Stimulated activated CD4-positive, alpha-beta T cell treated with anti-CD3 and anti-CD28 coated beads, TNF-alpha, amount 100 ng/mL, for 4 hours (primary cell): ENCODE data around the gene ZNF771.

Experiments used
- DNase-seq, 3 experiments: peaks; one replicate each; pipeline ENCODE4 v3.0.0-alpha.2; 2020; ENCODE audit warnings: low read depth in 3 of 3

Gene ZNF771

DNA sequence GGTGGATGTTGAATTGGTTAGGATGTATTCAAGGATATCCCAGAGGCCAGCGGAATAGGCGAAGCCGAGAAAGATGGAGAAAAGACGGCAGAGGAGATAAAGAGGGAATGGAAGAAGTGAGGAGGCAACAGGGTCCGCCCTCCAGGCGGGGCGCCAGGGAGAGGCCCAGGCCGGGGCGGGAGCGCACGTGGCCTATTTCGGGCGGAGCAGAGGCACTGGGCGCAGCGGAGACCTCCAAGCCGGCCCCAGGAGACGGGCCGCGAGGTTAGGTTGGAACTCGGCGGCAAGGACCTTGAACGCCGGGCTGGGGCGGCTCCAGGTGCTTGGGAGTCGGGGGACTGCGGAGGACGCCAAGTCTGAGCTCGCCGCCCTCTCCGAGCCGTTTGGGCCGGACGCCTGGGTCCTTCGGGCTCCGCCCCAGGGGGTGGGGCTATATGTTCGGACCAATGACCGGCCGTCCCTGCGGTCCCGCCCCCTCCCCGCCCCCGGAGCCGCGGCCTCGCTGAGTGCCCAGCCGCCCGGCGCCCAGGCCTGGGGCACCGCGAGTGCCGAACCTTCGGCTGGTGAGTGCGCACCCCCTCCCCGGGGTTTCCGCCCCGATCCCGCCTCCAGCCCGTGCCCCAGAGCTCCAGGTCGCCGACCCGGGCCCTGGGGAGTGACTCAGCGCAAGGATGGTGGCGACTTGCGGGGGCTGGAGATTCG, at the start of gene ZNF771:
Gene ZNF771 (plus strand): TSS at position 505 of the 702 bp plus-strand sequence. CDS start 448 bp downstream, outside the sequence.
- peak; percentile 78 to 96 (median 79) for DNase-seq

DNA sequence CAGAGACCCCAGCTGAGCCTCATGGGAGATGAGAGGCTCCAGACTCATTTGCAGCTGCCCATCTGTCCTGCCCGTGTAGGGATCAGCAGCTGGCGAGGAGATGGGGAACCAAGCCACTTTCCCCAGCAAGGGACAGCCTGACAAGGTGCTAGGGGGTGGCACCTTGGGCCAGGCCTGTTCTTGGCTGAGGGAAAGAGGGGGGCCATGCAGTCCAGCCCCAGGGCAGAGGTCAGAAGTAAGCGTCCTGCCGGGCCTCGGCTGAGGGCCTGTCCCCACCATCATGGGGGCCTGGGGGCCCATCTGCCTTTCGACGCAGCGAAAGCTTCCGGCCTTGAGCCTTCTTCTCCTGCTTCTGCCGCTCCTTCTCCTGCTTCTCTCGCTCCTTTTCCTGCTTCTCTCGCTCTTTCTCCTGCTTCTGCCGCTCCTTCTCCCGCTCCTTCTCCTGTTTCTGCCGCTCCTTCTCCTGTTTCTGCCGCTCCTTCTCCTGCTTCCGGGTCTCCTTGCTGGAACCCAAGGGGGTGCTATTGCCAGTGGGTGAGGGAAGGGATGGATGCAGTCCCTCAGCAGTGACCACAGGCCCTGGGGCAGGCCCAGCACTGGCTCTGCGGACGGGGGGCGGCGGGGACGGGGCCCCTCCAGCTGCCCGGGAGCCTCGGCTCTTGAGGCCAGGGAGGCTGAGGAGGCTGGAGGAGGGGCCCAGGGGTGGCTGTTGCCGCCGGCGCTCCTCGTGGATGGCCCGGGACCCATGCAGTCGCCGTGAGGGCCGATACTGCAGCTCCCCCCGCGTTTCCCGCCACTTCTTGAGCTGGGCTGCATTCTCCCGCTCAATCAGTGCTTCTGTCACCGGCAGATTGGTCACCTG, 49.5 kb upstream of the ZNF771 start:
- no peak for DNase-seq

DNA sequence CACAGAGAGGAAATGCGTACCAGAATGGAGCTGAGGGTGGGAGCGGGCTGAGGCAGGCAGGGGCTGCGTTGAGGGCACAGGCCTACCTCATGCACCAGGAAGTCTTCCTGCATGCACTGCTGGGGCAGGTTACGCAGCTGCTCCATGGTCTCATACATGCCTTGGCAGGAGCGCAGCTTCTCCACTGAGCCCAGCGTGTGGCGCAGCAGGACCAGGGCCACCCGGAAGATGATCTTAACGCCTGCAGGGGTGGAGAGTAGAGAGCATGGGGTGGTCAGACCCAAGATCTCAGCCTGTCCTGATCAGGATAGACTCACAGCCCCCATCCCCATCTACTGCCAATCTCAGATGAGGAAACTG, 48.8 kb upstream of the ZNF771 start:
- DNase-seq = no peak

DNA sequence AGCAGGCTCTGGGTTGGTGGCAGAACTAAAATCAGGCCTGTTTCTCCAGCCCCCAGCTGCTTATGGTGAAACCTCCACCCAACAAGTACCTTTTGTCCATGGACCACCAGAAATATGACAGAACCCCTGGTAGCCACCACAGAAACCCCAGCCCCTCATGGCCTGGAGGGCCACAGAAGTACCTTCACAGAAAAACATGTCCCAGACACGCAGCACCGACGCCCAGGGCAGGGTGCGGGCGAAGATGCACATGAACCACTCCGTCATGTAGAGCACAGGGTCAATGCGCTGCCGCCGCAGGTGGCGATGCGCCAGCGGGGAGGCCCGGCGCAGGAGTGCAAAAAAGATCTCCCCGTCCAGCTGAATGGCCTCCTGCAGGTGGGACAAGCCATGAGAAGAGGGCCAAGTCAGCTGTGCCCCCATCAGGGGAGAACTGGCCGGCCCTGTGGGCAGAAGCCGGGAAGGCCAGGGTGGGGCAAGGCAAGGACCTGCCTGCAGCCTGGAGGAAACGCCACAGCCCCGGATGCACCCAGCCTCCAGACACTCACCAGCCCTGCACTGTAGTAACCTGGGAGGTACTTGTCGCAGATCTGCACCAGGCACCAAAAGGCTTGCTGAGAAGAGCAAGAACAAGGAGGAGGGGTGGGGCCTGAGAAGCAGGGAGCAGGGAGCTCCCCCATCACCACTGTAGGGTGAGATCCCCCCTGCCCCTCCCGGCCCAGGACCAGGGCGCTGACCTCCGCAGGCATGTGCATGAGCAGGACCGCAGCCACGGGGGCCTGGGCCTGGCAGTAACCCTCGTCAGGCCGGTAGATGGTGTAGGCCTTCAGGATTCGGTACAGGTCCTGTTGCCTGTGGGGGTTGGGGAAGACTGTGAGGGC, 48.2 kb upstream of the ZNF771 start:
- DNase-seq = no peak

DNA sequence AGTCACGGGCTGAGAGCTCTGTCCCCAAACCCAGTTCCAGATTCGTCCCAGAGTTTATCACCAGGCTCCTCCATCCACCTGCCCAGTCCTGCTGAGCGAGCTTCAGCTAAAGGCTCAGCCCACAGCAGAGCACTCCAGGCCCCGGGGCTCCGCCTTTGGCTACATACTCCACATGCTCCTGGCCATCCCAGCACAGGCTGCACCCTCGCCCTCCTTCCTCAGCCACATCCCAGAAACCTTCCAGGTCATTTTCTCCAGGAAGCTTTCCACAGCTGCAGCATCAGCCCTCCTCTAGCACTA, 47.6 kb upstream of the ZNF771 start:
- DNase-seq = no peak

DNA sequence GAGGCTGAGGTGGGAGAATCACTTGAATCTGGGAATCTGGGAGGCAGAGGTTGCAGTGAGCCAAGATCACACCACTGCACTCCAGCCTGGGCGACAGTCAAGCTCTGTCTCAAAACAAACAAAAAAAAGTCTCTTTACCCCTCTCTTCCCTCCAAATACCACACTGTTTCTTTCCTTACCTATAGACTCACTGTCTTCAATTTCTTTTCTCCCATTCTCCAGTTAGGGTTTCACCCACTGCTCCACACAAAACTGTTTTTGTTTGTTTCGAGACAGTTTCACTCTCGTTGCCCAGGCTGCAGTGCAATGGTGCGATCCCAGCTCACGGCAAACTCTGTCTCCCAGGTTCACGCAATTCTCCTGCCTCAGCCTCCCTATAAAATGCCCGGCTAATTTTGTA, 46.2 kb upstream of the ZNF771 start:
- no peak for DNase-seq

DNA sequence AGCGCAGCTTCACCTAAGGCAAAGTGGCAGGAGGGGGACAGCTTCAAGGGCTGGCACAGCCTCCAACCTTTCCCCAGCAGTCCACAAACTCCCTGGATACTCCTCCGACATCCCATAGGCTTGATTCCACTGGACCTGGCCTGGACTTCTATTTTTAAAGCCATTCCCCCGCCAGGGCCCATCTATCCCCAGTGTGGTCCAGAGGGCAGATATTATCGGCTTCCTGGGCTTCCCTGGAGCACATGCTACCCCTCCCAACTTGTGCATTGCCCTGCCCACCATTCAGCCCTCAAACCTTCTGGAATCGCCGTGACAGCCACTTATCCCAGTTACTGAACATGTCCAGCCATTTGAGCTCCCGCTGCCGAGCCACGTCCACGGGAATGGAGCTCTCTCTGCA, 42.2 kb upstream of the ZNF771 start:
- no peak for DNase-seq

DNA sequence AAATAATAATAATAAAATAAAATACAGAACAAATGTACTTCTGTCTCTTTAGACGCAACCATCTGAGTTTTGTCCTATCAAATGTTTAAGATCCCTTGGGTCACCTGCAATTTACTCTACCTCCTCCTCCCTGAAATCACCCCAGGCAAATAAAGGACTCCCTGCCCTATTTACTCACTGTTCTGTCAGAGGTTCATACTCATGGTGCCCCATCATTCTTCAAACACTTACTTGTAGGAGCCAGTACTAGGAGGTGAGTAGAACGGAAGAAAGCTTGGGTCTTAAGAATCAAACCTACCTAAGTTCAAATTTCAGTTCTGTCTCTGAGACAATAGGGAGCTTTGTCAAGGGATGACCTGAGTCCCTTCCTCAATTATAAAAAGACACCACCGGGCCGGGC, 40.9 kb upstream of the ZNF771 start:
- no peak for DNase-seq

DNA sequence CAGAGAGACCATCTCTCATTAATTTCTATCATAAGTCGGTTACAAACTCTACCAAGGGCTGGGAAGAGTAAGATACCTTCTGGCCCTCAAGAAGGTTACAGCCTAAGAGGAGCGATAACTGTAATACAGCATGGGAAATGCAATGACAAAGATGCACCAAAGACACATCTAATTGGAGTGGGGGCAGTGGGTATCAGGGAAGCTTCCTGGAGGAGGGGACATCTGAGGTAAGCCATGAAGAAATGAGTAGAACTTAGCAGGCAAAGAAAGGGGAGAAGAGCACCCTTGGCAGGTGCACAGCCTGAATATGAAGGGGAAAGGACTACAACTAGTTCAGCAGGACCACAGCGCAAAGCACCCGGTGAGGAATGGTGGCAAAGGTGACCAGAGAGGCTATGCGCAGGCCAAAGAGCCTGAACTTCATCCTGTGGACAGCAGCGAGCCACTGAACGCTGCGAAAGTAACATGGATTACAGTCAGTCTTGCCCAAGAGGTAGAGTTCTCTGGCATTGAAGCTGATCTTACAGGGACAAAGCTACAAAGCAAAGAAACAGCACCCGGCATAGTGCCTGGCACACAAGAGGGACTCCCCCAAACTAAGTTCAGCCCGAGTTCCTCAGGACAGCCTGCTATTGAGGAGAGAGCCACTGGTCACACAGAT, 39.9 kb upstream of the ZNF771 start:
- DNase-seq = no peak

DNA sequence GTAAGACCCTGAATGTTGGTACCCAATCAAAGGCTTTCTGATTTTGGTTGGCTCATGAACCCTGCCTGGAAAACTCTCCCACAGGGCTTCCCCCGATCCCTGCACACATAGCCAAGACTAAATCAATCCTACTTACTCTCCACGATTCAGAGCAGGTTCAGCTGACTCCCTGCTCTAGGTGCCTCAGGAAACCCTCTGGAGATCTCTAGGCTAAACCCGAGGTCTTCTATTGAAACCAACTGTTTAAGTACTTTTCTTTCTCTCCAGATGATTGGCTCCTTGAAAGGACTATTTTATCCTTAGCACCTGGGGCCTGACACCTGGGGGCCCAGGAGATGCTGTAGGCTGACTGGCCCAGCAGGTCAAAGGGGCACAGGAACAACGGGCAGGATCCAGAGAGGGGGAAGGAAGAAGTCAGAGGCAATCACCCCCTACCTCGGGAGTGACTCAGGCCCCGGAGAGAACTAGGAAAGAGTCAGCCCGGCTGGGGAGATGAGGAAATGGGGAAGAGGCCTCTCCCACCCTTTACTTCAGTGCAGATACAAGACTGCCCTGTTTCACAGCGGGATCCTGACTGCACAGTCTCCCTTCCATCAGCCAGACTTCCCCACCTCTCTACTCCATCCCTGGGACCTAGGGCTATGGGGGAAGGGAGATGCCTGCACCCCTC, 39.1 kb upstream of the ZNF771 start:
- no peak for DNase-seq

DNA sequence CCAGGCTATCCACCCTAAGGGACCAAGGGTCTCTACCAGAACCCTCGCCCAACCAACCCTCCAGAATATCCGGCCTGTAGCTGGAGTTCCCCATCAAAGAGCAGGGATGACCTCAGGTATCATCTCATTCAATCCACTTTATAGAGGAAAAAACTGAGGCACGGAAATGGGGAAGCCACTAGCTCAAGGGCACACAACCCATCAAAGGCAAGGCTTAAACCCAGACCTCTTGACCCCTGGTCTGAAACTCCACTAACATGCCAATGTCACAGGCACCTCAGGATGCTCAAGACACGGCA, 38.7 kb upstream of the ZNF771 start:
- no peak for DNase-seq

DNA sequence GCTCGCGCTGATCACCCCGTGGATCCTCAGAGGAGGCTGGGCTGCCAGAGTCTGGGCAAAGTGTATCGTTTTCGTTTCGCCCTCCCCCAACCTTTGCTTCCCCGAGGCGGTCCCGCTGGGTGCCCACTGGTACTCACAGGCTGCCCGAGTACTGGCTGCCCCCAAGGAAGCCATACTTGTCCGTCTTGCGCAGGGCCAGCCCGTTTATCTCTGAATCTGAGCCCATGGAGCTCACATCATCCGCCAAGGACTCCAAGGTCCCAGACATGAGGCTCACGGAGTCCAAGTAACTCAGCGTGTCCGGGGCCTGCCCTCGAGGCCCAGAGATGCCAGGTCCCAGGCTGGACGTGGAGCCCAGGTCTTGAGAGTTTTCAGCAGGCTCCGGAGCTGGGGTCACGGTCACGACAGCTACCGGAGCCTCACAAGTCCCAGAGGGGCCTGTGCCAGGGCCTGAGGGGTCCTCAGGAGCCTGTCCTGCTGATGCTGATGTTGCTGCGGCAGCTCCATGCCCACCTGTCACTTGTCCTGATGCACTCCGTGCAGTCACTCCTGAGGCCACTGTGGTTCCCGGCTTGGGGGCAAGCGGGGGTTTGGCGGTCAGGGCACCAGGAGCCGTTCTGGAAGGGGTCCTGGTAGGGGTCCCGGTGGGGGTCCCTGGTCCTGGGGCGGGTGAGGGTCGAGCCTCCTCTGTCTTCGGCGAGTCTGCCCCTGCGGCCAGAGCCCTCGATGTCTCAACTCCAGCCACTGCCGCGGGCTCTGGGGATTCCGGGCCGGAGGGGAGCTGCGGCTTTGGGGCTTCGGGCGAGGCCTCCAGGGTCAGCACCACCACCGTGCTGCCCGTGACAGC, 38.1 kb upstream of the ZNF771 start:
- DNase-seq = no peak

DNA sequence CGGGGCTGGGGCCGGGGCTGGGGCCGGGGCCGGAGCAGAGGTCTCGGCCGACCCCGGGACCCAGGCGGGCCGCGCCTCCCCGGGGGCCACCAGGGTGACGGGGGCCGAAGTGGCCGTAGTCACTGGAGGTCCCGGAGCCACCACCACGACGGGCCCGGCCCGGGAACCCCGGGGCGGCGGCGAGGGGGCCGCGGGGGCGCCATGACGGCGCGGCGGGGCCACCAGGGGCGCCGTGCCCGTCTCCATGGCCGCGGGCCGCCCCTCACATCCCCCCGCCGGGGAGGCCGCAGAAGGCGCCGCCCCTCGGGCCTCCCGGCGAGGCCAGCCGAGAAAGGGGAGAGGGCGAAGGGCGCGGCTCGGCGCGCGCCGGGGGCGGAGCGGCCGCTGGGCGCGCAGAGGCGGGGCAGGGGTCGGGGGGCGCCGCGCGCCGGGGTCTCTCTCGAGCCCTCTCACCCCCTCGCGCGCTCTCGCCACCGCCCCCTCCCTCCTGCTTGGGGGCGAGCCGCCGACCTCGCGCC, 37.4 kb upstream of the ZNF771 start:
- no peak for DNase-seq

DNA sequence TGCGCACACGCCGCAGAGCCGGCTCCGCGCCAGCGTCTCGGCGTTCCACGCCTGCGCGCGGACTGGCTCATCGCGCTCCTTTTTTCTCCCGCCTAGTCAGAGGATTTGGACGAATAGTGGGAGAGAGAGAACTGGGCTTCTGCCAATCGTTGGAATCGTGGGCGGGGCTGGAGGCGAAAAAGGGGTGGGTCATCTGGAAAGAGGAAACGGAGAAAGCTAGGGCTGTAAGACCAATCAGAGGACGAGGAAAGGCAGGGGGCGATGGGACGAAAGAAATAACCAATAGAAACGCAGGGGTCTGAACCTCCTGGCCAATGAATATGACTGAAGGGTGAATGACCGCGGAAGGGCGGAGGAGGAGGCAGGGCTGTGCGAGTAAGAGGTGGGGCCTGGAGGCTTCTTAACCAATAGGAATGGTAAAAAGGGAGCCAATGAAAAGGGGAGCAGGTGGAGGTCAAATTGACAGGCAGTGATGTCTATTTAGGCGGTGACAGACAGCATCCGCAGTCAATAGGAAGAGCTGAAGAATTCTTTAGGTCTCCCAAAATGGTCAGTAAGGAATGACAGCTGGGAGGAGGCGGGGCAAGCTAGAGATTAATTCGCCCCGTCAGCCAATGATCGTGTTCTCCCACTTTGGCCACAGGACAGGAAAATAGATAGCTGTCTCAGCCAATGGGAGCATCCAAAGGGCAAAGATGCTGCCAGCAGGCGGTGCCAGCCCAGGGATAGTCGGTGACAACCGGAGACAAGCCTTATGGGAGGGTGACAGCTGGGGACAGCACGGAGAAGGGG, 36.8 kb upstream of the ZNF771 start, which contains the start of gene TBC1D10B:
Gene TBC1D10B (minus strand): TSS at position 39 of the 792 bp plus-strand sequence. CDS start 311 bp downstream, outside the sequence.
- peak; percentile 91 to 99 (median 97) for DNase-seq

DNA sequence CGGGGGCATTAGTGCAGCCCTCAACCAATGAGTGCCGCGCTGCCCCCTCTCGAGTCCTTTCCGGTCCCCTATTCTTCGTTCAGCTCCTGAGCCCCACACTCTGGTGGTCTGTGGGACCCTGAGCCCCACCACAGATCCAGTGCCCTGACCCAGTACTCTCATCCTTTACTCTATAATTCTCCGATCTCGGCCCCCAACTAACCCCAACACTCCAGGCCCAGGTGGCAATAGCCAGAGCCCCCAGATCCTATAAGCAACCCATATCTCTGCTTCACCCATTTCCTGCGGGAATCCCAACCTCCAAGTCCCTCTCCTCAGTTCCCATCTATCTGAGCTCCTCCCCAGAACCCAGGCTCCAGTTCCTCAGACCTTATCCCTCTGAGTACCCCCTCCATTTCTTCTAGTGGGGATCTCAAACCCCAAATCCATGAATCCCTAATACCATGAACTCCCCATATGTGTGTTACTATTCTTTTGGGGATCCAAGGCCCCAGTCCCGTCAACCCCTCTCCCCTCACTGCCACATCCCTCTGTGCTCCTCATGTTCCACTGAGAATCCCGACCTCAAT, 36.1 kb upstream of the ZNF771 start:
- DNase-seq = no peak

DNA sequence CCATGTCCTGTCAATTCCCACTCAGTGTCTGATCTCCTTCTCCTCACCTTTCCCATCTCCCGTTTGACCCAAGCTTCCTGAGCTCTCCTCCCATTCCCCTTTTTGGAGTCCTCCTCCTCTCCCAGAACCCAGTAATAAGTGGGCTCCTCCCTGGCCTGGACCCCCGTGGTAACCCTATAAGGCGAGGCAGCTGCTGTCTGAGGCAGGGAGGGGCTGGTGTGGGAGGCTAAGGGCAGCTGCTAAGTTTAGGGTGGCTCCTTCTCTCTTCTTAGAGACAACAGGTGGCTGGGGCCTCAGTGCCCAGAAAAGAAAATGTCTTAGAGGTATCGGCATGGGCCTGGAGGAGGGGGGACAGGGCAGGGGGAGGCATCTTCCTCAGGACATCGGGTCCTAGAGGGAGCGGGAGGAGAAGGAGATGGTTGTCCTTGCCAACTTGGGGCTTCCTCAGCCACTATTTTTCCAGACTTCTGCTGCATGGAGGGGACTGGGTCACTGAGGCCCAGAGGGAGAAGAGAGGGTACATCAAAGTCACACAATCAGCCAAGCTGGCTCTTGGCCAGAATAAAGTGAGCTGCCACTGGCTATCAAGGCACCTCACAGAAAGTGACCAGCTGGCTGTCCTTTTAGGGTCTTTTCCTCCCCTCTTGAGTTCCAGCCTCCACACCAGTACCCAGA, 35.2 kb upstream of the ZNF771 start:
- no peak for DNase-seq

DNA sequence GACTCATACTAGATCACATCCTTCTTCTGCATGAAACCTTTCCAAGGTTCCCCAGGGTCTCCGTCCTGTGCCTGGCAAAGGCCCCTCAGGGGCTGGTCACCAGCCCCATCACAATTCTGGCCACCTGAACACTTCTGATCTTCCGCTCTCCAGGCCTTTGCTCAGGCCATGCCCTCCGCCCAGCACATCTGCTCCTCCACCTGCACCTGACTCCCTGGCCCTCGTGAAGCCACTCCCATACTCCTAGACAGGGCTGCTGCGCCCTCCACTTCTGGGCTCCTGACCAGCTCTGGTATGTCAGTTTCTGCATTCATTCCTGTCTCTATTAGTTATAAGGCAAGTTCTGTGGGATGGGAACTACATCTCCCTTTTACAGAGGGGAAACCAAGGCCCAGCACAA, 34.7 kb upstream of the ZNF771 start:
- no peak for DNase-seq

DNA sequence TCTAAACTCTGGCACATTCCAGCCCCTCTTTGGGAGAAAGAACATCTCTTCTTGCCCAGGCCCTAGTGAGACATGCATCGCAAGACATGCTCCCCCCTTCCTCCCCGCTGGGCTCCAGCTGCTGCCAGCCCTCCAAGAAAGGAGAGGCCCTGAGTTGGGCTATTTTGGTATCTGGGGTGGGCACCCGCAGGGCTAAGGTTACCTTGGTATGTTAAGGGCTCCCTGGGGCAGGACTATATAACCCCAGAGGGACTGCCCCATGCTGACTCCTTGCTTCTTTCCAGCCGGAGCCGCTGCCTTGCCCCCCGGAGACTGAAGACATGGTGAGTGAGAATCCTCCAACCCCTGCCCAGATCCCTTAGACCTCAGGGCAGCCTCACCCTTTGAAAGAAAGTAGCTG, 32.9 kb upstream of the ZNF771 start, which contains the start of gene MYL11:
Gene MYL11 (plus strand): TSS at position 265 of the 400 bp plus-strand sequence. CDS start 56 bp downstream, at position 321.
- DNase-seq = no peak
